OCI-LY1 (cell line): ENCODE results near the gene CYFIP1.

Experiments
- H2AFZ ChIP-seq: fragments of 200-600 bp; sonication (generic), shearing (Covaris generic); 2 replicates; pipeline ENCODE4 v1.6.0; 2014; ENCODE audit warnings: antibody characterized with exemption, mild to moderate bottlenecking, low read length
- H3F3A ChIP-seq: fragments of 200-600 bp; sonication (generic), shearing (Covaris generic); 2 replicates; pipeline ENCODE4 v1.6.0; 2014; ENCODE audit warnings: mild to moderate bottlenecking, antibody characterized with exemption, low read length, moderate library complexity; ENCODE audit not compliant: insufficient read depth
- H3K27ac ChIP-seq: fragments of 200-600 bp; sonication (generic); 2 replicates; pipeline ENCODE4 v1.5.1; 2014; ENCODE audit warnings: low read length, mixed run types, mild to moderate bottlenecking, low read depth; ENCODE audit not compliant: poor library complexity, severe bottlenecking
- H3K27me3 ChIP-seq: fragments of 200-600 bp; sonication (generic); 2 replicates; pipeline ENCODE4 v1.6.0; 2014; ENCODE audit warnings: antibody characterized with exemption, mild to moderate bottlenecking, low read length, moderate library complexity; ENCODE audit not compliant: insufficient read depth
- H3K36me3 ChIP-seq: fragments of 200-600 bp; sonication (generic); 2 replicates; pipeline ENCODE4 v1.6.1; 2014; ENCODE audit warnings: mild to moderate bottlenecking, antibody characterized with exemption, low read length, moderate library complexity, mixed read lengths; ENCODE audit not compliant: insufficient read depth
- H3K4me1 ChIP-seq: fragments of 200-600 bp; sonication (generic); 2 replicates; pipeline ENCODE4 v1.5.1; 2014; ENCODE audit warnings: mild to moderate bottlenecking, low read length, moderate library complexity; ENCODE audit not compliant: insufficient read depth, severe bottlenecking
- H3K4me2 ChIP-seq: fragments of 200-600 bp; sonication (generic), shearing (Covaris generic); 2 replicates; pipeline ENCODE4 v1.6.1; 2014; ENCODE audit warnings: low read length
- H3K4me3 ChIP-seq: fragments of 200-600 bp; sonication (generic); 2 replicates; pipeline ENCODE4 v1.5.1; 2014; ENCODE audit warnings: low read length, low read depth, mild to moderate bottlenecking, mixed read lengths; ENCODE audit not compliant: poor library complexity, severe bottlenecking
- H3K79me2 ChIP-seq: fragments of 200-600 bp; shearing (Covaris generic); 2 replicates; pipeline ENCODE4 v1.6.1; 2016; ENCODE audit warnings: mixed run types, low read length, mixed read lengths; ENCODE audit not compliant: insufficient read depth
- H3K9ac ChIP-seq: fragments of 200-600 bp; sonication (generic), shearing (Covaris generic); 2 replicates; pipeline ENCODE4 v1.6.1; 2014; ENCODE audit warnings: mild to moderate bottlenecking, low read length, mixed read lengths
- H3K9me2 ChIP-seq: fragments of 200-600 bp; sonication (generic), shearing (Covaris generic); 2 replicates; pipeline ENCODE4 v1.6.1; 2014; ENCODE audit warnings: low read depth, mild to moderate bottlenecking, low read length, mixed read lengths
- H3K9me3 ChIP-seq: fragments of 200-600 bp; shearing (Covaris generic); 2 replicates; pipeline ENCODE4 v1.6.1; 2014; ENCODE audit warnings: low read length, mixed read lengths
- H4K20me1 ChIP-seq: fragments of 200-600 bp; sonication (generic), shearing (Covaris generic); 2 replicates; pipeline ENCODE4 v1.6.0; 2016; ENCODE audit warnings: mild to moderate bottlenecking, low read length; ENCODE audit not compliant: insufficient read depth
- EZH2 ChIP-seq: fragments of 200-600 bp; sonication (generic), shearing (Covaris generic); IDR thresholded peaks from 2 replicates; pipeline ENCODE4 v1.8.0; 2017; ENCODE audit warnings: borderline replicate concordance, mixed run types, mild to moderate bottlenecking, antibody characterized with exemption, low read length, moderate library complexity, mixed read lengths
- TF ChIP-seq, protein P1 (sequence below): fragments of 200-600 bp; sonication (generic), shearing (Covaris generic); IDR thresholded peaks from 2 replicates; pipeline ENCODE4 v1.5.1; 2017; ENCODE audit warnings: mild to moderate bottlenecking, antibody characterized with exemption, low read length, moderate library complexity, mixed read lengths

CYFIP1 gene

GRCh38 chr15:22922003-22922402 lies 58.2 kb downstream of the CYFIP1 start:
- H2AFZ ChIP-seq: no peak overlapping the region
- no peak for TF ChIP-seq EZH2
- TF ChIP-seq, protein P1, sequence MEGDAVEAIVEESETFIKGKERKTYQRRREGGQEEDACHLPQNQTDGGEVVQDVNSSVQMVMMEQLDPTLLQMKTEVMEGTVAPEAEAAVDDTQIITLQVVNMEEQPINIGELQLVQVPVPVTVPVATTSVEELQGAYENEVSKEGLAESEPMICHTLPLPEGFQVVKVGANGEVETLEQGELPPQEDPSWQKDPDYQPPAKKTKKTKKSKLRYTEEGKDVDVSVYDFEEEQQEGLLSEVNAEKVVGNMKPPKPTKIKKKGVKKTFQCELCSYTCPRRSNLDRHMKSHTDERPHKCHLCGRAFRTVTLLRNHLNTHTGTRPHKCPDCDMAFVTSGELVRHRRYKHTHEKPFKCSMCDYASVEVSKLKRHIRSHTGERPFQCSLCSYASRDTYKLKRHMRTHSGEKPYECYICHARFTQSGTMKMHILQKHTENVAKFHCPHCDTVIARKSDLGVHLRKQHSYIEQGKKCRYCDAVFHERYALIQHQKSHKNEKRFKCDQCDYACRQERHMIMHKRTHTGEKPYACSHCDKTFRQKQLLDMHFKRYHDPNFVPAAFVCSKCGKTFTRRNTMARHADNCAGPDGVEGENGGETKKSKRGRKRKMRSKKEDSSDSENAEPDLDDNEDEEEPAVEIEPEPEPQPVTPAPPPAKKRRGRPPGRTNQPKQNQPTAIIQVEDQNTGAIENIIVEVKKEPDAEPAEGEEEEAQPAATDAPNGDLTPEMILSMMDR: no peak
- no peak overlapping the region for H3K27ac ChIP-seq
- no peak overlapping the region for H3K4me3 ChIP-seq
- no peaks in the 10 kb centered on the region for H3K9me3 ChIP-seq
- H3F3A ChIP-seq: no peaks in the 10 kb centered on the region
- H3K4me1 ChIP-seq: no peaks in the 10 kb centered on the region
- H3K27me3 ChIP-seq: no peaks in the 10 kb centered on the region
- no peak overlapping the region for H3K9ac ChIP-seq
- H3K4me2 ChIP-seq: no peak overlapping the region
- H3K79me2 ChIP-seq: no peaks in the 10 kb centered on the region
- no peaks in the 10 kb centered on the region for H3K9me2 ChIP-seq
- H3K36me3 ChIP-seq: no peaks in the 10 kb centered on the region
- no peaks in the 10 kb centered on the region for H4K20me1 ChIP-seq

GRCh38 chr15:22919171-22919570 lies 61.0 kb downstream of the CYFIP1 start:
- H3K9me2 ChIP-seq: no peaks in the 10 kb centered on the region
- no peaks in the 10 kb centered on the region for H3F3A ChIP-seq
- H3K4me2 ChIP-seq: no peak overlapping the region
- H3K4me3 ChIP-seq: no peak overlapping the region
- H3K36me3 ChIP-seq: no peaks in the 10 kb centered on the region
- no peak overlapping the region for H2AFZ ChIP-seq
- no peaks in the 10 kb centered on the region for H4K20me1 ChIP-seq
- no peaks in the 10 kb centered on the region for H3K9me3 ChIP-seq
- H3K79me2 ChIP-seq: no peaks in the 10 kb centered on the region
- H3K27me3 ChIP-seq: no peaks in the 10 kb centered on the region
- no peak overlapping the region for H3K27ac ChIP-seq
- no peaks in the 10 kb centered on the region for H3K4me1 ChIP-seq
- TF ChIP-seq, protein P1: no peak
- no peak for TF ChIP-seq EZH2
- H3K9ac ChIP-seq: no peak overlapping the region

DNA sequence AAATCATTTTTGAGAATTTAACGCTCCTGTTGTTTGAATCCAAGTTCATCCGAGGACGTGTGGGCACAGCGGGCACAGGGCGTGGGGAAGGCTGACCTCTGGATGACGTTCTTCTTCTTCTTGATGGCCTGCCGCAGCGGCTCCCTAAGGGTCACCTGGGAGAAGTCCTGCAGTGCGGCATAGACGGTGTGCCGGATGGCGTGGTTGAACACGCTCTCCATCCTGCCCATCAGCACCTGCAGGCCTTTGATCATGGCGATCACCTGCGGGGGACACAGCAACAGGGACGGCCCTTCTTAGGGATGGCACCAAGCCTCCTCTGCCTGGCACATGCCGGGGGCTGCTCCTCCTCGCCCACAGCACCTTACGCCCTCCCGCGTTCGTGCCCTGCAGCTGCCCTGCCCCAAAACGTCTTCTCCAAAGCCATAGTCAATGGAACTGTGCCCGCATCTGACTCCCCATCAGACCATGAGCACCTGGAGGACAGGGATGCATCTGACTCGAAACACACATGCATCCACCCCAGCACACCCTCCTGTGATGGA lies 61.5 kb downstream of the CYFIP1 start:
- Histone ChIP-seq H3K9me3 (no peaks in the 10 kb centered on the region), H3K4me1 (no peaks in the 10 kb centered on the region), H3K79me2 (no peaks in the 10 kb centered on the region), H3F3A (no peaks in the 10 kb centered on the region), H3K27me3 (no peaks in the 10 kb centered on the region), H3K36me3 (no peaks in the 10 kb centered on the region), H3K4me3 (no peak overlapping the region), H3K27ac (no peak overlapping the region), H3K9me2 (no peaks in the 10 kb centered on the region), H2AFZ (no peak overlapping the region), H4K20me1 (no peaks in the 10 kb centered on the region), H3K9ac (no peak overlapping the region), H3K4me2 (no peak overlapping the region)
- TF ChIP-seq, protein P1: no peak
- no peak for TF ChIP-seq EZH2
